Glutamatergic neuron (in vitro differentiated cells): ENCODE measurements around the gene PI4K2A. TPM values are rescaled to one million over a fixed set of nuclear protein-coding genes. Genes with fewer than 3 reads are reported as not detected.
"Not testable (repeated sequence)": the region's sequence is repeated elsewhere in the genome, so short reads cannot be mapped to it uniquely, and the experiment has no call there.

Source experiments
- DNase-seq: peaks from one replicate; pipeline ENCODE4 v3.0.0; 2022
- H3K27ac Mint-ChIP-seq: one replicate; pipeline ENCODE4 v1.8.0; 2020; ENCODE audit warnings: mild to moderate bottlenecking, mixed read lengths, inconsistent platforms; ENCODE audit not compliant: unreplicated experiment
- H3K27me3 Mint-ChIP-seq: one replicate; pipeline ENCODE4 v1.8.0; 2020; ENCODE audit warnings: mild to moderate bottlenecking, moderate library complexity, mixed read lengths, inconsistent platforms; ENCODE audit not compliant: unreplicated experiment
- H3K36me3 Mint-ChIP-seq: one replicate; pipeline ENCODE4 v1.8.0; 2020; ENCODE audit warnings: mild to moderate bottlenecking, mixed read lengths, inconsistent platforms; ENCODE audit not compliant: unreplicated experiment
- H3K4me1 Mint-ChIP-seq: one replicate; pipeline ENCODE4 v1.8.0; 2020; ENCODE audit warnings: mild to moderate bottlenecking, low read depth, mixed read lengths, inconsistent platforms; ENCODE audit not compliant: unreplicated experiment
- H3K4me3 Mint-ChIP-seq: one replicate; pipeline ENCODE4 v1.8.0; 2020; ENCODE audit warnings: mild to moderate bottlenecking, mixed read lengths, inconsistent platforms; ENCODE audit not compliant: unreplicated experiment
- H3K9me3 Mint-ChIP-seq: one replicate; pipeline ENCODE4 v1.8.0; 2020; ENCODE audit warnings: mild to moderate bottlenecking, moderate library complexity, mixed read lengths, inconsistent platforms; ENCODE audit not compliant: unreplicated experiment
- CTCF ChIP-seq: fragments of 200-600 bp; sonication (generic); IDR thresholded peaks from one replicate; pipeline ENCODE4 v1.5.0; 2021; ENCODE audit not compliant: partially characterized antibody, unreplicated experiment
- total RNA-seq: library from RNA; stranded (reverse); fragmentation: NEBNext Ultra II Directional; extraction: Animal tissue kit (Norgen Biotek cat#: 25700); gene quantifications from one replicate; pipeline ENCODE4 v1.2.1, GENCODE V29; 2021; ENCODE audit not compliant: unreplicated experiment

PI4K2A gene
- total RNA-seq, 1 donor from 2014 or later: 17.9 TPM

GRCh38 chr10:97686962-97687784 lies 46.7 kb downstream of the PI4K2A start, which contains the start of gene AVPI1:
Gene AVPI1, minus strand, starts transcription at chr10:97687241. Its CDS starts 7,336 bp downstream, at chr10:97679905.
- TF ChIP-seq CTCF: no peak
- DNase-seq: peak; percentile 97
- Mint-ChIP-seq H3K9me3 (peaks cover 3% of the 10 kb centered on the region), H3K27me3 (peaks cover 5% of the 10 kb centered on the region), H3K4me1 (peaks cover 17% of the 10 kb centered on the region), H3K4me3 (peak within 1 kb of the TSS; percentile 90), H3K27ac (peak within 1 kb of the TSS; percentile 78), H3K36me3 (no peaks in the 10 kb centered on the region)

- peak overlapping the region; percentile 78 for H3K27ac Mint-ChIP-seq
- peak overlapping the region; percentile 63 for H3K4me3 Mint-ChIP-seq
- peaks cover 14% of the 10 kb centered on the region for H3K4me1 Mint-ChIP-seq
- no peak for TF ChIP-seq CTCF
- H3K27me3 Mint-ChIP-seq: peaks cover 5% of the 10 kb centered on the region
- DNase-seq: no peak
- no peaks in the 10 kb centered on the region for H3K36me3 Mint-ChIP-seq
- H3K9me3 Mint-ChIP-seq: peaks cover 3% of the 10 kb centered on the region
Observed at GRCh38 chr10:97687785-97688781, 47.6 kb downstream of the PI4K2A start.

- TF ChIP-seq CTCF: no peak
- Mint-ChIP-seq H3K36me3 (no peaks in the 10 kb centered on the region), H3K9me3 (peaks cover 3% of the 10 kb centered on the region), H3K4me3 (no peak overlapping the region), H3K4me1 (peaks cover 10% of the 10 kb centered on the region), H3K27me3 (peaks cover 5% of the 10 kb centered on the region), H3K27ac (no peak overlapping the region)
- DNase-seq: no peak
Observed at GRCh38 chr10:97689559-97690020, 49.1 kb downstream of the PI4K2A start.

GRCh38 chr10:97690133-97690532 lies 49.7 kb downstream of the PI4K2A start:
- peaks cover 3% of the 10 kb centered on the region for H3K9me3 Mint-ChIP-seq
- H3K4me1 Mint-ChIP-seq: peaks cover 10% of the 10 kb centered on the region
- H3K4me3 Mint-ChIP-seq: no peak overlapping the region
- H3K27ac Mint-ChIP-seq: no peak overlapping the region
- no peaks in the 10 kb centered on the region for H3K36me3 Mint-ChIP-seq
- H3K27me3 Mint-ChIP-seq: peaks cover 5% of the 10 kb centered on the region
- no peak for TF ChIP-seq CTCF
- DNase-seq: no peak

- Mint-ChIP-seq H3K4me1 (peaks cover 22% of the 10 kb centered on the region), H3K27ac (peak overlapping the region; percentile 73)
- not testable (repeated sequence) for H3K9me3 Mint-ChIP-seq, H3K4me3 Mint-ChIP-seq, H3K36me3 Mint-ChIP-seq, H3K27me3 Mint-ChIP-seq
- DNase-seq: peak; percentile 70
Observed at GRCh38 chr10:97698072-97698655, 57.7 kb downstream of the PI4K2A start.
